Measurements from ENCODE around the gene AGRN.

Gene AGRN

GRCh38 chr1:1022302-1023009, 2.5 kb downstream of the AGRN start:
- TF ChIP-seq CREB5 (CRISPR knock-in tag; IDR thresholded peaks at IDR 0.05; ENCODE audit: low read depth) = no peak
- TF ChIP-seq, protein P1, sequence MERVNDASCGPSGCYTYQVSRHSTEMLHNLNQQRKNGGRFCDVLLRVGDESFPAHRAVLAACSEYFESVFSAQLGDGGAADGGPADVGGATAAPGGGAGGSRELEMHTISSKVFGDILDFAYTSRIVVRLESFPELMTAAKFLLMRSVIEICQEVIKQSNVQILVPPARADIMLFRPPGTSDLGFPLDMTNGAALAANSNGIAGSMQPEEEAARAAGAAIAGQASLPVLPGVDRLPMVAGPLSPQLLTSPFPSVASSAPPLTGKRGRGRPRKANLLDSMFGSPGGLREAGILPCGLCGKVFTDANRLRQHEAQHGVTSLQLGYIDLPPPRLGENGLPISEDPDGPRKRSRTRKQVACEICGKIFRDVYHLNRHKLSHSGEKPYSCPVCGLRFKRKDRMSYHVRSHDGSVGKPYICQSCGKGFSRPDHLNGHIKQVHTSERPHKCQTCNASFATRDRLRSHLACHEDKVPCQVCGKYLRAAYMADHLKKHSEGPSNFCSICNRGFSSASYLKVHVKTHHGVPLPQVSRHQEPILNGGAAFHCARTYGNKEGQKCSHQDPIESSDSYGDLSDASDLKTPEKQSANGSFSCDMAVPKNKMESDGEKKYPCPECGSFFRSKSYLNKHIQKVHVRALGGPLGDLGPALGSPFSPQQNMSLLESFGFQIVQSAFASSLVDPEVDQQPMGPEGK (CRISPR knock-in tag; IDR thresholded peaks at IDR 0.05; ENCODE audit: borderline replicate concordance) = no peak
- no peak for TF ChIP-seq RARB (CRISPR knock-in tag; IDR thresholded peaks at IDR 0.05)
- no peak for TF ChIP-seq ESRRG (CRISPR knock-in tag; IDR thresholded peaks at IDR 0.05)
- no peak for TF ChIP-seq ISL1 (CRISPR knock-in tag; IDR thresholded peaks at IDR 0.05)
- TF ChIP-seq TOX (CRISPR knock-in tag; IDR thresholded peaks at IDR 0.05; ENCODE audit: borderline replicate concordance) = no peak
- TF ChIP-seq SNAI2 (CRISPR knock-in tag; IDR thresholded peaks at IDR 0.05) = no peak
- ATAC-seq = no peak

- ATAC-seq = no peak
- TF ChIP-seq ESRRG (CRISPR knock-in tag; IDR thresholded peaks at IDR 0.05) (no peak), ZNF70 (CRISPR knock-in tag; IDR thresholded peaks at IDR 0.05) (no peak), GLIS3 (CRISPR knock-in tag; IDR thresholded peaks at IDR 0.05) (no peak), CREB5 (CRISPR knock-in tag; IDR thresholded peaks at IDR 0.05; ENCODE audit: low read depth) (no peak), BACH2 (CRISPR knock-in tag; IDR thresholded peaks at IDR 0.05; ENCODE audit: borderline replicate concordance) (no peak), RARB (CRISPR knock-in tag; IDR thresholded peaks at IDR 0.05) (no peak), CSDC2 (CRISPR knock-in tag; IDR thresholded peaks at IDR 0.05) (no peak), OSR1 (CRISPR knock-in tag; IDR thresholded peaks at IDR 0.05) (no peak), ZFP30 (CRISPR knock-in tag; IDR thresholded peaks at IDR 0.05) (no peak)
- TF ChIP-seq, protein P2, sequence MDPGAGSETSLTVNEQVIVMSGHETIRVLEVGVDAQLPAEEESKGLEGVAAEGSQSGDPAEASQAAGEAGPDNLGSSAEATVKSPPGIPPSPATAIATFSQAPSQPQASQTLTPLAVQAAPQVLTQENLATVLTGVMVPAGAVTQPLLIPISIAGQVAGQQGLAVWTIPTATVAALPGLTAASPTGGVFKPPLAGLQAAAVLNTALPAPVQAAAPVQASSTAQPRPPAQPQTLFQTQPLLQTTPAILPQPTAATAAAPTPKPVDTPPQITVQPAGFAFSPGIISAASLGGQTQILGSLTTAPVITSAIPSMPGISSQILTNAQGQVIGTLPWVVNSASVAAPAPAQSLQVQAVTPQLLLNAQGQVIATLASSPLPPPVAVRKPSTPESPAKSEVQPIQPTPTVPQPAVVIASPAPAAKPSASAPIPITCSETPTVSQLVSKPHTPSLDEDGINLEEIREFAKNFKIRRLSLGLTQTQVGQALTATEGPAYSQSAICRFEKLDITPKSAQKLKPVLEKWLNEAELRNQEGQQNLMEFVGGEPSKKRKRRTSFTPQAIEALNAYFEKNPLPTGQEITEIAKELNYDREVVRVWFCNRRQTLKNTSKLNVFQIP (CRISPR knock-in tag; IDR thresholded peaks at IDR 0.05; ENCODE audit: borderline replicate concordance, low read depth) = no peak
- TF ChIP-seq, protein P1 (CRISPR knock-in tag; IDR thresholded peaks at IDR 0.05; ENCODE audit: borderline replicate concordance) = no peak
Observed at GRCh38 chr1:1023700-1024099, 3.8 kb downstream of the AGRN start.

DNA sequence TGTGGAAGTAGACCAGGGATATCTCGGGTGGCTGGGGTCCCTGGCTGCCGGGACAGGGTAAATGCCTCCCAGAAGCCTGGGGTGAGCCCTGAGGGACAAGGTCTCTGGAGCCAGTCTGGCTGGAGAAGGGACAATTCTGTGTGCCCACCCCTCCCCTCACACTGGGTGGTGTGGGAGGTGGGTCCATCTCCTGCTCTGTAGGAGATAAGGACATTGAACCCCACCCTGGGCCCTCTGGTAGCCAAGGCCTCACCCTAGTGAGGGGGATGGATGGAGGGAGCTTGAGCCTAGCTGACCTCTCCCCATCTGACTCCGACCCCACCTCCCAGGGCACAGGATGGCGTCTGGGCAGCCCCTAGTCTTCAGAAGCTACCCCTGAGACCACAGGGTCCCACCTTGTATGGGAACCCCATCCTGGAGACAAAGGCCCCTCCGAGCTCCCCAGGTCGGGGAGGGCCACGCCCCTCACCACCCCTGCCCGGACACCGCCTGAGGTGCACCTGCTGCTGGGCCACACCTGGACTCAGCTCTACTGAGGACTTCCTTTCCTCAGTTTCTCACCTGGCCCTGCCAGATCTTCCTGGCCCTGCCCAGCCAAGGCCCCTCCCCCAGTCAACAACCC, 4.3 kb downstream of the AGRN start:
- TF ChIP-seq BACH2 (CRISPR knock-in tag; IDR thresholded peaks at IDR 0.05; ENCODE audit: borderline replicate concordance) = no peak
- no peak for TF ChIP-seq TOX (CRISPR knock-in tag; IDR thresholded peaks at IDR 0.05; ENCODE audit: borderline replicate concordance)
- no peak for TF ChIP-seq PPARA (CRISPR knock-in tag; IDR thresholded peaks at IDR 0.05; ENCODE audit: borderline replicate concordance)
- TF ChIP-seq, protein P1 (CRISPR knock-in tag; IDR thresholded peaks at IDR 0.05; ENCODE audit: borderline replicate concordance) = no peak
- TF ChIP-seq TCF4 (CRISPR knock-in tag; IDR thresholded peaks at IDR 0.05; ENCODE audit: borderline replicate concordance) = no peak
- TF ChIP-seq ZNF8 (CRISPR knock-in tag; IDR thresholded peaks at IDR 0.05) = no peak
- TF ChIP-seq CSDC2 (CRISPR knock-in tag; IDR thresholded peaks at IDR 0.05) = no peak
- no peak for TF ChIP-seq ZFP3 (CRISPR knock-in tag; IDR thresholded peaks at IDR 0.05)
- TF ChIP-seq CREB5 (CRISPR knock-in tag; IDR thresholded peaks at IDR 0.05; ENCODE audit: low read depth) = no peak
- TF ChIP-seq ZC3H10 (CRISPR knock-in tag; IDR thresholded peaks at IDR 0.05) = no peak
- no peak for ATAC-seq

Data from SK-N-SH treated with all-trans-retinoic acid at 6 μM for 48 hours (cell line).